ENCODE data around the gene CTNNA1.

CTNNA1 gene

GRCh38 chr5:138947780-138948179, 194.6 kb downstream of the CTNNA1 start:
- no peak overlapping the region for H3K9ac ChIP-seq (ENCODE audit: low read length)
- H3K27ac ChIP-seq (ENCODE audit: low read depth, low read length) = no peak overlapping the region

GRCh38 chr5:138948471-138949222, 195.4 kb downstream of the CTNNA1 start:
- H3K27ac ChIP-seq (ENCODE audit: low read depth, low read length) = no peak overlapping the region
- H3K36me3 ChIP-seq (ENCODE audit: insufficient read depth, low read length) = peaks cover 9% of the 10 kb centered on the region
- no peaks in the 10 kb centered on the region for H3K27me3 ChIP-seq (ENCODE audit: control insufficient read depth in 1 of 2, insufficient read depth in 2 of 2, low read length in 2 of 2)
- no peaks in the 10 kb centered on the region for H3K9me3 ChIP-seq (ENCODE audit: low read length)
- H3K9ac ChIP-seq (ENCODE audit: low read length) = no peak overlapping the region
- H3K4me3 ChIP-seq (ENCODE audit: low read depth in 1 of 2, low read length in 2 of 2) = no peak overlapping the region
- peaks cover 18% of the 10 kb centered on the region for H3K4me1 ChIP-seq (ENCODE audit: insufficient read depth, low read length)

More at GRCh38 chr5:138947780-138948179, 194.6 kb downstream of the CTNNA1 start:
- Histone ChIP-seq H3K36me3 (ENCODE audit: insufficient read depth, low read length) (peaks cover 9% of the 10 kb centered on the region), H3K4me1 (ENCODE audit: insufficient read depth, low read length) (peaks cover 10% of the 10 kb centered on the region), H3K27me3 (ENCODE audit: control insufficient read depth in 1 of 2, insufficient read depth in 2 of 2, low read length in 2 of 2) (no peaks in the 10 kb centered on the region), H3K4me3 (ENCODE audit: low read depth in 1 of 2, low read length in 2 of 2) (no peak overlapping the region), H3K9me3 (ENCODE audit: low read length) (no peaks in the 10 kb centered on the region)

GRCh38 chr5:138949223-138949574, 196.0 kb downstream of the CTNNA1 start:
- Histone ChIP-seq H3K27ac (ENCODE audit: low read depth, low read length) (no peak overlapping the region), H3K4me1 (ENCODE audit: insufficient read depth, low read length) (peaks cover 22% of the 10 kb centered on the region), H3K27me3 (ENCODE audit: control insufficient read depth in 1 of 2, insufficient read depth in 2 of 2, low read length in 2 of 2) (no peaks in the 10 kb centered on the region), H3K9me3 (ENCODE audit: low read length) (no peaks in the 10 kb centered on the region), H3K9ac (ENCODE audit: low read length) (no peak overlapping the region), H3K4me3 (ENCODE audit: low read depth in 1 of 2, low read length in 2 of 2) (no peak overlapping the region), H3K36me3 (ENCODE audit: insufficient read depth, low read length) (peaks cover 9% of the 10 kb centered on the region)

- Histone ChIP-seq H3K36me3 (ENCODE audit: insufficient read depth, low read length) (peaks cover 9% of the 10 kb centered on the region), H3K9ac (ENCODE audit: low read length) (no peak overlapping the region), H3K9me3 (ENCODE audit: low read length) (no peaks in the 10 kb centered on the region), H3K27me3 (ENCODE audit: control insufficient read depth in 1 of 2, insufficient read depth in 2 of 2, low read length in 2 of 2) (no peaks in the 10 kb centered on the region), H3K4me3 (ENCODE audit: low read depth in 1 of 2, low read length in 2 of 2) (no peak overlapping the region), H3K27ac (ENCODE audit: low read depth, low read length) (no peak overlapping the region), H3K4me1 (ENCODE audit: insufficient read depth, low read length) (peaks cover 30% of the 10 kb centered on the region)
Observed at GRCh38 chr5:138949988-138950387, 196.8 kb downstream of the CTNNA1 start.

- no peaks in the 10 kb centered on the region for H3K9me3 ChIP-seq (ENCODE audit: low read length)
- no peaks in the 10 kb centered on the region for H3K27me3 ChIP-seq (ENCODE audit: control insufficient read depth in 1 of 2, insufficient read depth in 2 of 2, low read length in 2 of 2)
- peaks cover 36% of the 10 kb centered on the region for H3K4me1 ChIP-seq (ENCODE audit: insufficient read depth, low read length)
- H3K27ac ChIP-seq (ENCODE audit: low read depth, low read length) = no peak overlapping the region
- no peak overlapping the region for H3K9ac ChIP-seq (ENCODE audit: low read length)
- H3K36me3 ChIP-seq (ENCODE audit: insufficient read depth, low read length) = peaks cover 9% of the 10 kb centered on the region
- no peak overlapping the region for H3K4me3 ChIP-seq (ENCODE audit: low read depth in 1 of 2, low read length in 2 of 2)
Observed at GRCh38 chr5:138950421-138951031, 197.3 kb downstream of the CTNNA1 start.

GRCh38 chr5:138951091-138951985, 198.1 kb downstream of the CTNNA1 start:
- Histone ChIP-seq H3K4me3 (ENCODE audit: low read depth in 1 of 2, low read length in 2 of 2) (no peak overlapping the region), H3K4me1 (ENCODE audit: insufficient read depth, low read length) (peaks cover 40% of the 10 kb centered on the region), H3K27ac (ENCODE audit: low read depth, low read length) (no peak overlapping the region), H3K36me3 (ENCODE audit: insufficient read depth, low read length) (peaks cover 8% of the 10 kb centered on the region), H3K27me3 (ENCODE audit: control insufficient read depth in 1 of 2, insufficient read depth in 2 of 2, low read length in 2 of 2) (no peaks in the 10 kb centered on the region), H3K9me3 (ENCODE audit: low read length) (no peaks in the 10 kb centered on the region), H3K9ac (ENCODE audit: low read length) (no peak overlapping the region)

- no peaks in the 10 kb centered on the region for H3K36me3 ChIP-seq (ENCODE audit: insufficient read depth, low read length)
- no peak overlapping the region for H3K4me3 ChIP-seq (ENCODE audit: low read depth in 1 of 2, low read length in 2 of 2)
- H3K27me3 ChIP-seq (ENCODE audit: control insufficient read depth in 1 of 2, insufficient read depth in 2 of 2, low read length in 2 of 2) = no peaks in the 10 kb centered on the region
- peaks cover 40% of the 10 kb centered on the region for H3K4me1 ChIP-seq (ENCODE audit: insufficient read depth, low read length)
- no peaks in the 10 kb centered on the region for H3K9me3 ChIP-seq (ENCODE audit: low read length)
- peak overlapping the region; percentile 72 for H3K27ac ChIP-seq (ENCODE audit: low read depth, low read length)
- H3K9ac ChIP-seq (ENCODE audit: low read length) = no peak overlapping the region
Observed at GRCh38 chr5:138951986-138952735, 198.9 kb downstream of the CTNNA1 start.

GRCh38 chr5:138952962-138953361, 199.7 kb downstream of the CTNNA1 start:
- no peak overlapping the region for H3K9ac ChIP-seq (ENCODE audit: low read length)
- no peaks in the 10 kb centered on the region for H3K27me3 ChIP-seq (ENCODE audit: control insufficient read depth in 1 of 2, insufficient read depth in 2 of 2, low read length in 2 of 2)
- peak overlapping the region; percentile 72 for H3K27ac ChIP-seq (ENCODE audit: low read depth, low read length)
- peaks cover 40% of the 10 kb centered on the region for H3K4me1 ChIP-seq (ENCODE audit: insufficient read depth, low read length)
- H3K9me3 ChIP-seq (ENCODE audit: low read length) = no peaks in the 10 kb centered on the region
- H3K4me3 ChIP-seq (ENCODE audit: low read depth in 1 of 2, low read length in 2 of 2) = peak overlapping the region in 1 of 2 donors; percentile 46
- no peaks in the 10 kb centered on the region for H3K36me3 ChIP-seq (ENCODE audit: insufficient read depth, low read length)

GRCh38 chr5:138953387-138954256, 200.4 kb downstream of the CTNNA1 start:
- Histone ChIP-seq H3K27ac (ENCODE audit: low read depth, low read length) (peak overlapping the region; percentile 72), H3K9me3 (ENCODE audit: low read length) (no peaks in the 10 kb centered on the region), H3K36me3 (ENCODE audit: insufficient read depth, low read length) (no peaks in the 10 kb centered on the region), H3K9ac (ENCODE audit: low read length) (no peak overlapping the region), H3K27me3 (ENCODE audit: control insufficient read depth in 1 of 2, insufficient read depth in 2 of 2, low read length in 2 of 2) (no peaks in the 10 kb centered on the region), H3K4me3 (ENCODE audit: low read depth in 1 of 2, low read length in 2 of 2) (peak overlapping the region in 1 of 2 donors; percentile 46), H3K4me1 (ENCODE audit: insufficient read depth, low read length) (peaks cover 40% of the 10 kb centered on the region)

- Histone ChIP-seq H3K27me3 (ENCODE audit: control insufficient read depth in 1 of 2, insufficient read depth in 2 of 2, low read length in 2 of 2) (no peaks in the 10 kb centered on the region), H3K9ac (ENCODE audit: low read length) (no peak overlapping the region), H3K4me1 (ENCODE audit: insufficient read depth, low read length) (peaks cover 40% of the 10 kb centered on the region), H3K36me3 (ENCODE audit: insufficient read depth, low read length) (no peaks in the 10 kb centered on the region), H3K9me3 (ENCODE audit: low read length) (no peaks in the 10 kb centered on the region), H3K27ac (ENCODE audit: low read depth, low read length) (peak overlapping the region; percentile 72), H3K4me3 (ENCODE audit: low read depth in 1 of 2, low read length in 2 of 2) (no peak overlapping the region)
Observed at GRCh38 chr5:138954257-138955012, 201.2 kb downstream of the CTNNA1 start.

Measured in muscle layer of colon (tissue), 2 donors.